ENCODE results near the gene HMGN5. TPM values are rescaled to one million over a fixed set of nuclear protein-coding genes. Genes with fewer than 3 reads are reported as not detected.

Gene HMGN5
- polyA plus RNA-seq, 1 of the 3 experiments (the other 2 are of a cell fraction) = 1.5 TPM

GRCh38 chrX:81241753-81242152 lies 40.0 kb upstream of the HMGN5 start:
- no peak for DNase-seq
- no peaks in the 10 kb centered on the region for H3K36me3 ChIP-seq (replicated peaks in 1 of 2; ENCODE audit: control insufficient read depth in 1 of 2, insufficient read depth in 2 of 2, low read length in 1 of 2)
- no peaks in the 10 kb centered on the region for H3F3A ChIP-seq (replicated peaks; ENCODE audit: insufficient read depth)
- no peak overlapping the region for H3K4me2 ChIP-seq
- H3K4me3 ChIP-seq (ENCODE audit: low read depth in 2 of 2, low read length in 1 of 2) = no peak overlapping the region
- 59% methylated on average over 4 of the region's 7 CpGs for WGBS (ENCODE audit: low lambda C conversion rate)
- H3K9me2 ChIP-seq = no peaks in the 10 kb centered on the region
- no peaks in the 10 kb centered on the region for H4K20me1 ChIP-seq (ENCODE audit: insufficient read depth)
- no peaks in the 10 kb centered on the region for H3K9me3 ChIP-seq
- no peaks in the 10 kb centered on the region for H3K27me3 ChIP-seq (ENCODE audit: insufficient read depth)
- ChIA-PET CTCF (no interaction called here), POLR2A (no interaction called here)
- H3K9ac ChIP-seq = no peak overlapping the region
- no peak for TF ChIP-seq TCF12 (IDR thresholded peaks at IDR 0.05)
- H3K4me1 ChIP-seq (ENCODE audit: control insufficient read depth in 1 of 2, insufficient read depth in 2 of 2, low read depth in 1 of 2, low read length in 1 of 2) = no peaks in the 10 kb centered on the region
- no peak overlapping the region for H2AFZ ChIP-seq (ENCODE audit: low read depth)
- no peak overlapping the region for H3K27ac ChIP-seq (ENCODE audit: low read depth in 2 of 2, low read length in 1 of 2)
- no peaks in the 10 kb centered on the region for H3K79me2 ChIP-seq (ENCODE audit: insufficient read depth)

- Histone ChIP-seq H3K9ac (no peak overlapping the region), H3K27ac (ENCODE audit: low read depth in 2 of 2, low read length in 1 of 2) (no peak overlapping the region), H2AFZ (ENCODE audit: low read depth) (no peak overlapping the region), H3K4me1 (ENCODE audit: control insufficient read depth in 1 of 2, insufficient read depth in 2 of 2, low read depth in 1 of 2, low read length in 1 of 2) (no peaks in the 10 kb centered on the region), H3F3A (replicated peaks; ENCODE audit: insufficient read depth) (no peaks in the 10 kb centered on the region), H3K27me3 (ENCODE audit: insufficient read depth) (no peaks in the 10 kb centered on the region), H3K79me2 (ENCODE audit: insufficient read depth) (no peaks in the 10 kb centered on the region), H3K4me2 (no peak overlapping the region), H3K9me3 (no peaks in the 10 kb centered on the region), H3K36me3 (replicated peaks in 1 of 2; ENCODE audit: control insufficient read depth in 1 of 2, insufficient read depth in 2 of 2, low read length in 1 of 2) (no peaks in the 10 kb centered on the region), H3K9me2 (no peaks in the 10 kb centered on the region), H4K20me1 (ENCODE audit: insufficient read depth) (no peaks in the 10 kb centered on the region), H3K4me3 (ENCODE audit: low read depth in 2 of 2, low read length in 1 of 2) (no peak overlapping the region)
- DNase-seq = no peak
- POLR2A ChIA-PET = no interaction called here
- CTCF ChIA-PET = no interaction called here
- TF ChIP-seq NRF1 (IDR thresholded peaks at IDR 0.05; ENCODE audit: low read depth, low read length) = no peak
- WGBS (ENCODE audit: low lambda C conversion rate) = 57% methylated on average over 1 of the region's 4 CpGs
Observed at GRCh38 chrX:81240701-81241331, 39.1 kb upstream of the HMGN5 start.

- H3K9me2 ChIP-seq = no peaks in the 10 kb centered on the region
- no peaks in the 10 kb centered on the region for H3K4me1 ChIP-seq (ENCODE audit: control insufficient read depth in 1 of 2, insufficient read depth in 2 of 2, low read depth in 1 of 2, low read length in 1 of 2)
- H3K27ac ChIP-seq (ENCODE audit: low read depth in 2 of 2, low read length in 1 of 2) = no peak overlapping the region
- H2AFZ ChIP-seq (ENCODE audit: low read depth) = no peak overlapping the region
- 35% methylated on average over 4 of the region's 4 CpGs for WGBS (ENCODE audit: low lambda C conversion rate)
- no peaks in the 10 kb centered on the region for H3K79me2 ChIP-seq (ENCODE audit: insufficient read depth)
- H3F3A ChIP-seq (replicated peaks; ENCODE audit: insufficient read depth) = no peaks in the 10 kb centered on the region
- H3K27me3 ChIP-seq (ENCODE audit: insufficient read depth) = no peaks in the 10 kb centered on the region
- POLR2A ChIA-PET = no interaction called here
- H3K4me2 ChIP-seq = no peak overlapping the region
- no peaks in the 10 kb centered on the region for H4K20me1 ChIP-seq (ENCODE audit: insufficient read depth)
- no peak for DNase-seq
- no peaks in the 10 kb centered on the region for H3K36me3 ChIP-seq (replicated peaks in 1 of 2; ENCODE audit: control insufficient read depth in 1 of 2, insufficient read depth in 2 of 2, low read length in 1 of 2)
- H3K9me3 ChIP-seq = no peaks in the 10 kb centered on the region
- CTCF ChIA-PET = no interaction called here
- H3K9ac ChIP-seq = no peak overlapping the region
- no peak overlapping the region for H3K4me3 ChIP-seq (ENCODE audit: low read depth in 2 of 2, low read length in 1 of 2)
- TF ChIP-seq EZH2phosphoT487 (IDR thresholded peaks at IDR 0.05; ENCODE audit: borderline replicate concordance, low read depth) (no peak), ELF1 (IDR thresholded peaks at IDR 0.05) (no peak), CTCF (IDR thresholded peaks at IDR 0.05) (no peak), TEAD4 (IDR thresholded peaks at IDR 0.05; ENCODE audit: borderline replicate concordance, insufficient read depth) (no peak), PBX3 (IDR thresholded peaks at IDR 0.05) (no peak), USF2 (IDR thresholded peaks at IDR 0.05; ENCODE audit: borderline replicate concordance, low read depth, low read length) (no peak), SMC3 (IDR thresholded peaks at IDR 0.05; ENCODE audit: low read depth, low read length) (no peak), MXI1 (IDR thresholded peaks at IDR 0.05; ENCODE audit: low read depth, low read length) (no peak), RCOR1 (IDR thresholded peaks at IDR 0.05; ENCODE audit: low read length) (no peak), USF1 (IDR thresholded peaks at IDR 0.05; ENCODE audit: borderline replicate concordance, low read depth) (no peak), EP300 (IDR thresholded peaks at IDR 0.05; ENCODE audit: borderline replicate concordance in 1 of 2, low read depth in 1 of 2, low read length in 1 of 2) (no peak), RAD21 (IDR thresholded peaks at IDR 0.05; ENCODE audit: low read length) (no peak), FOXJ3 (CRISPR knock-in tag; IDR thresholded peaks at IDR 0.05) (no peak)
Observed at GRCh38 chrX:81238166-81238565, 36.5 kb upstream of the HMGN5 start.

Data from SK-N-SH (cell line).